ENCODE data around the gene NRIP3.

The NRIP3 gene

GRCh38 chr11:9003573-9004182 lies at the start of gene NRIP3:
Gene NRIP3 (minus strand): TSS chr11:9004001. CDS start chr11:9003935, 66 bp downstream.
- DNase-seq (ENCODE audit: low spot score): peak; percentile 86

DNA sequence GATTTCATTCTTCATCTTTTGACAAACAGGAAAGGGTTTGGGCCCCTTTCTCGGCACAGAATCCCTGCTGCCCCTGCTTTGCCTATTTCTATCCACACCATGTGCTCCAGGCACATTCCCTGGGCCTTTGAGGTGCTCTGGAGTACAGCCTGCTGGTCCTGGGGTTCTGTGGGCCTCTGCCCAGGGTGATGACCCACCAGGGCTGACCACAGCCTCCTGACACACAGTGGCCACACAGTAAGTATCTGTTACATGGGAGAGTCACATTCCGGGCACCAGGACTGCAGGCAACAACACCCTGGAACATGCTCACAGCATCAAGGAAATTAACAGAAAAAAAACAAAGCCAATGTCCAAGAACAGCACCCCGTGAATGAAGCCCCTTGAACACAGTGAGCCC lies 48.5 kb upstream of the NRIP3 start:
- no peak for DNase-seq (ENCODE audit: low spot score)

GRCh38 chr11:9049959-9050358 lies 46.2 kb upstream of the NRIP3 start:
- no peak for DNase-seq (ENCODE audit: low spot score)

- DNase-seq (ENCODE audit: low spot score): no peak
These were observed 44.2 kb upstream of the NRIP3 start for GRCh38 chr11:9047964-9048523.

GRCh38 chr11:9046481-9046880 lies 42.7 kb upstream of the NRIP3 start:
- peak; percentile 45 for DNase-seq (ENCODE audit: low spot score)

DNA sequence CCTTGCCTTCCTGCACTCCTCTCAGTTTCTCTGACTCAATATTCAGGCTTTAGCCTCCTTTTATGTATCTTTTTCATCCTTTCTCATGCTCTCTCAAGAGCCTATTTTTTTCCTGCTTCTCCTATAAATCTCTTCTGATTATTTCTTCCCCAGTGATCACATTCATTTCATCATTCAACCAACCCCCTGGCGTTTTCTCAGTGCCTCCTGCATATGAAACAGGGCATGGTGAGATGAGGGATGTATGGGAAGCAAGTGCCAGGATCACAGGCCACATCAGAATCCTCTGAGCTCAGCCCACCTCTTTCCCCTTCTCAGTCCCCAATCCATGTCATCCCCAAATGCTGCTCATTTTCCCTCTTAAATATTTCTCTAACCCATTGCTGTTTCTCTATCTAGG lies 38.7 kb upstream of the NRIP3 start:
- no peak for DNase-seq (ENCODE audit: low spot score)

DNA sequence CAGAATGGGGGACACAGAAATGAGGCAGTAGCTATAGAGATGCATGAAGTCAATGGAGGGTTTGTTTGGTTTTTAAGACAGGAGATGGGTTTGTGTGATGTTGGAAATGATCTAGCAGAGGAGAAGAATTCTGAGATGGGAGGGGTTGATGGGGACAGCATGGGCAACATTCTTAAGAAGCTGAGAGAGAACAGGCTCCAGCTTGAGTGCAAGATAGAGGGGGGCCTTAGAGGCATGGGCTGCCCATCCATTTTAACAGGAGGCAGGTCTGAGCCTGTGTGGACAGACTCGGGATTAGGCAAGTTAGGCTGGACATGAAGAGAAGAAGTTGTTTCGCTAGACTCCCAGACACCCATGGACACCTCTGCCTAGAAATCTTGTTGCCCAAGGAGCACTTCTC lies 37.9 kb upstream of the NRIP3 start:
- no peak for DNase-seq (ENCODE audit: low spot score)

DNA sequence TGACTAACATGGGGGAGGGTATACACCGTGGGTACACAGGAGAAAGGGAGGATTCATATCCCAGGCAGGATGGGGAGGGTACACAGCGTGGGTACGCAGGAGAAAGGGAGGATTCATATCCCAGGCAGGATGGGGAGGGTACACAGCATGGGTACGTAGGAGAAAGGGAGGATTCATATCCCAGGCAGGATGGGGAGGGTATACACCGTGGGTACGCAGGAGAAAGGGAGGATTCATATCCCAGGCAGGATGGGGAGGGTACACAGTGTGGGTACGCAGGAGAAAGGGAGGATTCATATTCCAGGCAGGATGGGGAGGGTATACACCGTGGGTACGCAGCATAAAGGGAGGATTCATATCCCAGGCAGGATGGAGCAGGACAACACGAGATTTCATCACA lies 36.6 kb upstream of the NRIP3 start:
- DNase-seq (ENCODE audit: low spot score): no peak

DNA sequence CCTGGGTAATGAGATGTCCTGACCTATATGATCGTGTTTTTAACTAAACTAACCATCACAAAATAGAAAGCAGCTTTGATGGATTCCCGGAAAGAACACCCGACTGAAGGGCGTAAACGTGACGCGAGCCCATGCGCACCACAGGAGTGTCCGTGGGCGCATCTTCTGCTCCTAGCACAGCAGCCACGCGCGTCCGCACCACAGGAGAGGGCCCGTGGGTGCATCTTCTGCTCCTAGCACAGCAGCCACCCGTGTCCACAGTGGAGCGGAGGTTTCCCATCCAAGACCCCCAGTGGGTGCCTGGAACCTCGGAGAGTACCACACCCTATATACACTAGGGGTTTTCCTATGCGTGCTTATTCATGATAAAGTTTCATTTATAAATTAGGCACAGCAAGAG lies 36.1 kb upstream of the NRIP3 start:
- DNase-seq (ENCODE audit: low spot score): no peak

GRCh38 chr11:9039198-9039597 lies 35.4 kb upstream of the NRIP3 start:
- no peak for DNase-seq (ENCODE audit: low spot score)

- no peak for DNase-seq (ENCODE audit: low spot score)
These were observed 34.7 kb upstream of the NRIP3 start for GRCh38 chr11:9038541-9038940.

GRCh38 chr11:9037963-9038362 lies 34.2 kb upstream of the NRIP3 start:
- no peak for DNase-seq (ENCODE audit: low spot score)

GRCh38 chr11:9037046-9037780 lies 33.4 kb upstream of the NRIP3 start:
- no peak for DNase-seq (ENCODE audit: low spot score)

GRCh38 chr11:9030601-9031000 lies 26.8 kb upstream of the NRIP3 start:
- no peak for DNase-seq (ENCODE audit: low spot score)

DNA sequence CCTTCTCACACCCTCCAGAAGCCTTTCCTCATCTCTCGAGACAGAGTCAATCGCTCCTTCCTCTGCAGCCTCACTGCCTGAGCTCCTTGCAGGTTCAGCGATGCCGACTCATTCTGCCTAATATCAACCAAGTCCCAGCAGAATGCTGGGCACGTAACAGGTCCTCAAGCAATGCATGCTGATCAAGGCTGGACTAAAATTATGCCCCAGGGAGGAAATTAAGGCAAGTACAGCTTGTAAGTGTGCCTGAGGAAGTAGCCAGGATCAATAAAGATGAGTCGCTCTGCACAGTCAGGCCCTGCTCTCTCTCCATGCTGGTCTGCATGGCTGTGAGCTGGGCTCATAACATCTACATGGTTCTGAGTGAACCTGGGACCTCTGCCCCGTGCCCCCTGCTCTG lies 25.6 kb upstream of the NRIP3 start:
- DNase-seq (ENCODE audit: low spot score): no peak

- no peak for DNase-seq (ENCODE audit: low spot score)
These were observed 24.8 kb upstream of the NRIP3 start for GRCh38 chr11:9028581-9028980.

GRCh38 chr11:9025101-9025850 lies 21.5 kb upstream of the NRIP3 start:
- DNase-seq (ENCODE audit: low spot score): no peak

- DNase-seq (ENCODE audit: low spot score): no peak
These were observed 19.3 kb upstream of the NRIP3 start for GRCh38 chr11:9022961-9023680.

GRCh38 chr11:9020916-9021315 lies 17.1 kb upstream of the NRIP3 start:
- DNase-seq (ENCODE audit: low spot score): no peak

DNA sequence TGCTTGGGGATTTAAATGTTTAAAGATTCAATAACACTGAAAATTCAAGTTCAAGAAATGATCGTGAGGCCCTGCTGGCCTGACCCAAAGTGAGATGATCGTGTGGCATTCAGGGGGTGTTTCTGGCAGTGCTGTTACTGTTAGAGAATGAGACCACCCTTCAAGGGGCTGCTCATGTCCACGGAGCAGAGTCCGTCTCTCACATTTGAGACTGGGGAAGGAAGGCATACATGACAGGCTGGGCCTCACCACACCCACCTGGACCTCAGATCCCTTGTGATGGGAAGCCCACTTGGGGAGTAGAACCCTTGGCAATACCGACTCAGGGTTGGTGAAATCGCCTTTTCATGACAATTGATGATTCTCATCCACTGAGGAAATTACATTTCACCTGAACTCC lies 16.1 kb upstream of the NRIP3 start:
- no peak for DNase-seq (ENCODE audit: low spot score)

- no peak for DNase-seq (ENCODE audit: low spot score)
These were observed 14.0 kb upstream of the NRIP3 start for GRCh38 chr11:9017773-9018172.

DNA sequence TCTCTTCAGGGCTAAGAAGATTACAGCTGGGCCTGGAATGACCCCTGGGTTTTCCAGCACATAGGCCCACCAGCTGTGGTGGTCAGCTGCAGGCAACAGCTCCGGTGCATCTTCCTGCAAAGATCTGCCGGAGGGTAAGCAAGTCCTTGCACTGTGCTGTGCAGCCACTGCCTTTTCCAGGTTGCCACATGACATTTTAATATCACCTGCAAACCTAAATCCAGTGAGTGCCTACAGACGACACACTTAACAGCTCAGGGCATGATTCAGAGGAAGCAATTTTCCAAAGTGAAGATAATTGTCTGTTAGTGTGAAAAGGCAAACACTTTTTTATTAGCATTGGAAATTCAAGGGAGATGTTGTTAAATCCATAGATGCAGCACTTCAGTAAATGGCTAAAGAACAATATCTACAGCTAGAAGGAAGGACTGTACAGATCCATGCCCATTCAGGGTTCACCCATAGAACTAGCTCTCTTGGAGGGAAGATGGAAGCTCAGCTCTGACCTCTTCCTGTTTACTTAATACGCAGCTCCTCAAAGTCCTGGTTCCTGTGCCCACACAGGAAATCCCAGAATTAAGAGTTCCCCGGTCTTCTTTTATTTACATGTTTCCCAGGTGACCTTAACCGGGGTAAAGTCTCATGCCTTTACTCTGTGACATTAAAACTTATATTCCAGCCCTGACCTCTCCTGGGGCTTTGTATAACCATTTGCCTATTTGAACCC lies 13.3 kb upstream of the NRIP3 start:
- DNase-seq (ENCODE audit: low spot score): no peak

Measured in iPS-NIHi11 (cell line).